HEK293 (cell line): ENCODE measurements around the gene DNAJC6.

Experiments
- SALL2 ChIP-seq: fragments of 450-650 bp; formaldehyde crosslinking; IDR thresholded peaks from 2 replicates; pipeline ENCODE4 v1.5.0; 2017; ENCODE audit warnings: missing biosample characterization, mild to moderate bottlenecking, missing genetic modification characterization, borderline replicate concordance
- ZBTB8A ChIP-seq: fragments of 450-650 bp; formaldehyde crosslinking; IDR thresholded peaks from 2 replicates; pipeline ENCODE4 v1.5.1; 2016; ENCODE audit warnings: missing biosample characterization, missing genetic modification characterization
- TF ChIP-seq, protein P1 (sequence below): fragments of 450-650 bp; formaldehyde crosslinking; IDR thresholded peaks from 2 replicates; pipeline ENCODE4 v1.5.1; 2016; ENCODE audit warnings: missing biosample characterization, missing genetic modification characterization, low read depth
- TF ChIP-seq, protein P2 (sequence below): fragments of 450-650 bp; formaldehyde crosslinking; IDR thresholded peaks from 2 replicates; pipeline ENCODE4 v1.5.1; 2017; ENCODE audit warnings: missing biosample characterization, missing genetic modification characterization
- TF ChIP-seq, protein P3 (sequence below): fragments of 450-650 bp; formaldehyde crosslinking; IDR thresholded peaks from 2 replicates; pipeline ENCODE4 v1.5.1; 2016; ENCODE audit warnings: missing biosample characterization, missing genetic modification characterization

DNA sequence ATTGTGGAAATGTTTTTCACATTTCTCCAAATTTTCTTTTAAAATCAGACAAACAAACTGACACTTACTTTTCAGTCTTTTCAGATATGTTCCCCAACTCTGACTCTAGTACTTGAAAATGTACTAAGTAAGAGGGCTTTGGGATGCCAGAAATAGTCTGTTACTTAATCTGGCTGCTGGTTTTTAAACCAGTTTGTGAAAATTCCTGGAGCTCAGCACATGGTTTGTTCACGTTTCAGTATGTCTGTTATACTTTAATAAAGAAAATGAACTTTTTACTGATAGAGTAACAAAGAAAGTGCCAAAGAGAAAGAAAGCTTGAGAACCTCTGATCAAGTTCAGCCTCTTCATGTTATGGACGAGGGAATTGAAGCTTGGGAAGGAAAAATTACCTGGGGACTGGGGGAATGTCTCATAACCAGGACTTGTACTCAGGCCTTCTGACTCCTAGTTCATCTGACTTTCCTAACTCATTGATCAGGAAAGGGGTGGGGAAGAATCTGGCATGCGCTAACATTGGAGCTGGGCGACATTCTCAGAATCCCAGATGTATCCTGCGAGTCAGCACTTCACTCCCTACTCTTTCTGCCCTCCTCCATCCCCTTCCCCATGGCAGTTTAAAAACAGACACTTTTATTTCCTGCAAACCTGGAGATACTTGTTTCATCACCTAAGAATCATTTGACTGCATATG lies 30.8 kb upstream of the DNAJC6 start:
- TF ChIP-seq ZBTB8A (tag by site-specific recombination) (no peak), SALL2 (no peak)
- TF ChIP-seq, protein P1, sequence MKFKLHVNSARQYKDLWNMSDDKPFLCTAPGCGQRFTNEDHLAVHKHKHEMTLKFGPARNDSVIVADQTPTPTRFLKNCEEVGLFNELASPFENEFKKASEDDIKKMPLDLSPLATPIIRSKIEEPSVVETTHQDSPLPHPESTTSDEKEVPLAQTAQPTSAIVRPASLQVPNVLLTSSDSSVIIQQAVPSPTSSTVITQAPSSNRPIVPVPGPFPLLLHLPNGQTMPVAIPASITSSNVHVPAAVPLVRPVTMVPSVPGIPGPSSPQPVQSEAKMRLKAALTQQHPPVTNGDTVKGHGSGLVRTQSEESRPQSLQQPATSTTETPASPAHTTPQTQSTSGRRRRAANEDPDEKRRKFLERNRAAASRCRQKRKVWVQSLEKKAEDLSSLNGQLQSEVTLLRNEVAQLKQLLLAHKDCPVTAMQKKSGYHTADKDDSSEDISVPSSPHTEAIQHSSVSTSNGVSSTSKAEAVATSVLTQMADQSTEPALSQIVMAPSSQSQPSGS = no peak
- TF ChIP-seq, protein P2, sequence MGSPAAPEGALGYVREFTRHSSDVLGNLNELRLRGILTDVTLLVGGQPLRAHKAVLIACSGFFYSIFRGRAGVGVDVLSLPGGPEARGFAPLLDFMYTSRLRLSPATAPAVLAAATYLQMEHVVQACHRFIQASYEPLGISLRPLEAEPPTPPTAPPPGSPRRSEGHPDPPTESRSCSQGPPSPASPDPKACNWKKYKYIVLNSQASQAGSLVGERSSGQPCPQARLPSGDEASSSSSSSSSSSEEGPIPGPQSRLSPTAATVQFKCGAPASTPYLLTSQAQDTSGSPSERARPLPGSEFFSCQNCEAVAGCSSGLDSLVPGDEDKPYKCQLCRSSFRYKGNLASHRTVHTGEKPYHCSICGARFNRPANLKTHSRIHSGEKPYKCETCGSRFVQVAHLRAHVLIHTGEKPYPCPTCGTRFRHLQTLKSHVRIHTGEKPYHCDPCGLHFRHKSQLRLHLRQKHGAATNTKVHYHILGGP (tag by site-specific recombination) = no peak
- TF ChIP-seq, protein P3, sequence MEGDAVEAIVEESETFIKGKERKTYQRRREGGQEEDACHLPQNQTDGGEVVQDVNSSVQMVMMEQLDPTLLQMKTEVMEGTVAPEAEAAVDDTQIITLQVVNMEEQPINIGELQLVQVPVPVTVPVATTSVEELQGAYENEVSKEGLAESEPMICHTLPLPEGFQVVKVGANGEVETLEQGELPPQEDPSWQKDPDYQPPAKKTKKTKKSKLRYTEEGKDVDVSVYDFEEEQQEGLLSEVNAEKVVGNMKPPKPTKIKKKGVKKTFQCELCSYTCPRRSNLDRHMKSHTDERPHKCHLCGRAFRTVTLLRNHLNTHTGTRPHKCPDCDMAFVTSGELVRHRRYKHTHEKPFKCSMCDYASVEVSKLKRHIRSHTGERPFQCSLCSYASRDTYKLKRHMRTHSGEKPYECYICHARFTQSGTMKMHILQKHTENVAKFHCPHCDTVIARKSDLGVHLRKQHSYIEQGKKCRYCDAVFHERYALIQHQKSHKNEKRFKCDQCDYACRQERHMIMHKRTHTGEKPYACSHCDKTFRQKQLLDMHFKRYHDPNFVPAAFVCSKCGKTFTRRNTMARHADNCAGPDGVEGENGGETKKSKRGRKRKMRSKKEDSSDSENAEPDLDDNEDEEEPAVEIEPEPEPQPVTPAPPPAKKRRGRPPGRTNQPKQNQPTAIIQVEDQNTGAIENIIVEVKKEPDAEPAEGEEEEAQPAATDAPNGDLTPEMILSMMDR (tag by site-specific recombination) = no peak
